ENCODE data around the gene AURKAIP1.

DNA sequence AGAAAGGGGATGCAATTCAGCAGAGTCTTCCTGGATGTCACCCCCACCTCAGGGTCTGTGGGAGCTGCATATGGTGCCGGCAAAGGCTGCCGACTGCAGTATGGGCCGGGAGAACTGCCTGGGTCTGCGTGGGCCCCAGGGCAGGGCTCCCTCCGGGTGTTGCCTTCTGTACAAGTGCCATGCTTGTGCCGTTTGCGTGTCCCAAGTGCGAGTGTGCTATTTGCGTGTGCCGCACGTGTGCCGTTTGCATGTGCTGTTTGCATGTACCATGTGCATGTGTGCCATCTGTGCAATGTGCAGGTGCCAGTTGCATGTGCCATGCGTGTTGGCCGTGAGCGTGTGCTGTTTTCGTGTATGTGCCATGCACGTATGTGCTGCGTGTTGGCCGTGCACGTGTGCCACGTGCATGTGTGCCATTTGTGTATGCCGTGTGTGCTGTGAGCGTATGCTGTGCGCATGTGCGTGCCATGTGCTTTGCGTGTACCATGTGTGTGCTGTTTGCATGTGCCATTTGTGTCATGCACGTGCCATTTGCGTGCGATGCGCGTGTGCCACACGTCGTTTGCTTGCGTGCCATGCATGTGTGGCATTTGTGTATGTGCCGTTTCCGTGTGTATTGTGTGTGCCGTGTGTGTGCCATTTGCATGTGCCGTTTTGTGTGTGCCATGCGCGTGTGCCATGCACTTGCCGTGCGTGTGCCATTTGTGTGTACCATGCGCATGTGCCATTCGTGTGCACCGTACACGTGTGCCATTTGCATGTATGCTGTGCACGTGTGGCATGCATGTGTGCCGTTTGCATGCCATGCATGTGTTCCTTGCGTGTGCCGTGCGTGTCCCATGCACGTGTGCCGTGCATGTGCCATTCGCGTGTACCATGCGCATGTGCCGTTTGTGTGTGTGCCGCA lies 45.5 kb downstream of the AURKAIP1 start:
- no peak for TF ChIP-seq ZNF384 (IDR thresholded peaks at IDR 0.05)
- no peak for TF ChIP-seq SUZ12 (IDR thresholded peaks at IDR 0.05)

All from HEK293T (cell line).